HG03442 (cell line): ENCODE results near the gene EXOC1.

ENCODE experiments used
- ATAC-seq: cut with Tn5 transposase; IDR thresholded peaks from one replicate; pipeline ENCODE4 v1.9.1; 2021; ENCODE audit warnings: mild to moderate bottlenecking, moderate library complexity; ENCODE audit not compliant: unreplicated experiment

The EXOC1 gene

DNA sequence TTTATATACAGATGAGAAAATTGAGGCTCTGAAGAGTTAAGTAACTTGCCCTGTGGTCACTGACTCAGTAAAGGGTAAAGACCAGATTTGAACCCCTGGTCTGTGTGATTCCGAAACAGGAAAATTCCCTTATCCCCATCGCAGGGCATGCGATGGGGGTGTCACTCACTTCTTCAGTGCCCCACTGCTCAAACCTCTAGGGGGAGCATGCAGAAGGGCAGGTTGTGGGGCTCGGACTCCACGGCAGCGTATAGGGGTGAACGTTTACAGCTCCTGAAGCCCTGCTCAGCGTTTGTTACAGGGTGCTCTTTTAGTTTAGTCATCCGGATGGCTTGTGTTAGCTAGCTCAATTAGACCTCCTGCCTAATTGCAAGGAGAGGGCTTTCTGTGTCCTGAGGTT is 3.7 kb upstream of the EXOC1 start:
- no peak for ATAC-seq

DNA sequence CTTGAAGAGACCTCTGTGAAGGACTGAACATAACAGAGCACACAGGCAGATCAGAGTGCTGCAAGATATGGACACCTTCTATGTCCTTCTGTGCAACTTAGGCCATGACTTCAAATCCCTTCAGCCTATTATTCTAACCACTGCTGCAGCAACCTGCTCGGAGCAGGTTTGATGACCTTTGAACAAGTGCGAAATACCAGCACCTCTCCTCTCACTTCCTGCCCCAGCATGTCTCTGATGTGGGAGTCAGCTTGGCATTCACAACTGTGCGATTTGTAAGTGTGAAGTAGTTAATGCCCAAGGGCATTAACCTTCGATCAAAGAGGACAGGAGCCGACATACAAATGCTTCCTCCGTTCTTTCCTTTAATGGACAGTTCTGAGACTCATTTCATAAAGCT is 1.6 kb upstream of the EXOC1 start:
- ATAC-seq = no peak

DNA sequence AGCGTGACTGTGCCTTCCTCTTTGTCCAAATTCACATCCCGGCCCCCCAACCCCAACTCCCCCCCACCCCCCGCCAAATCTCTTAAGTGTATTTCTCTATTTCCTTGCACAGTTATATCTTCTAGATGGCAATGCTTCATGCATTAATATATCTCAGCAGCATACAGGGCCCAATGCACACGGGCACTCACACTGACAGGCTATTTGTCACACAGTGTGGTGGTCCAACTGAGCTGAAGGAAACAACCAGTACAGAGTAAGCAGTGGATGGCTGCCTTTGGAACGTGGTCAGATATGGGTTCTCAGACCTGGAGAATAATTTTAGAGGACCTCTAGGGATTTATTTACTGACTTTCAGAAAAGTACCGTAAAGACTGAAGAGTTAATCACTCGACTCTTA is 681 bp downstream of the EXOC1 start:
- no peak for ATAC-seq

DNA sequence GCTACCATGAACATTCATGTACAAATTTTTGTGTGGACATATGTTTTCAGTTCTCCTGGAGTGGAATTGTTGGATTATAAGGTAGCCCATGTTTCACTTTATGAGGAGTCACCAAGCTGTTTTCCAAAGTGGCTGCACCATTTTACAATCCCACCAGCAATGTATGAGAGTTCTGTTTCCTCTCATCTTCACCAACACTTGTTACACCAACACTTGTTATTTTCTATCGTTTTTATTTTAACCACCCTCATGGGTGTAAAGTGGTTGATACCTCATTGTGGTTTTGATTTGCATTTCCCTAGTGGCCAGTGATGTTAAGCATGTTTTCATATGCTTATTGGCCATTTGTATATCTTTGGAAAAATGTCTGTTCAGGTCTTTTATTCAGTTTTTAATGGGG is 4.1 kb downstream of the EXOC1 start:
- ATAC-seq = no peak

DNA sequence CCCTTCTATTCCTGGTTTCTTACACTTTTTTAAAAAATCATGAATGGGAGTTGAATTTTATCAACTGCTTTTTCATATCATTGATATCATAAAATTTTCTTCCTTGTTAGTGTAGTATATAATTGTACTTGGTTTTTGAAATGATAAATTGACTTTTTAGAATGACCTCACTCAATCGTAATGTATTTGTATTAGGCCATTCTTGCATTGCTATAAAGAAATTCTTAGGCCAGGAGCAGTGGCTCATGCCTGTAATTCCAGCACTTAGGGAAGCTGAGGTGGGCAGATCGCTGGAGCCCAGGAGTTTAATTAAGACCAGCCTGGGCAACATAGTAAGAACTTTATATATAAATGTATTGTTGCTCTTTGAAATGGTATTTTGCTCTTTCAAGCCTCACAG is 6.3 kb downstream of the EXOC1 start:
- no peak for ATAC-seq

DNA sequence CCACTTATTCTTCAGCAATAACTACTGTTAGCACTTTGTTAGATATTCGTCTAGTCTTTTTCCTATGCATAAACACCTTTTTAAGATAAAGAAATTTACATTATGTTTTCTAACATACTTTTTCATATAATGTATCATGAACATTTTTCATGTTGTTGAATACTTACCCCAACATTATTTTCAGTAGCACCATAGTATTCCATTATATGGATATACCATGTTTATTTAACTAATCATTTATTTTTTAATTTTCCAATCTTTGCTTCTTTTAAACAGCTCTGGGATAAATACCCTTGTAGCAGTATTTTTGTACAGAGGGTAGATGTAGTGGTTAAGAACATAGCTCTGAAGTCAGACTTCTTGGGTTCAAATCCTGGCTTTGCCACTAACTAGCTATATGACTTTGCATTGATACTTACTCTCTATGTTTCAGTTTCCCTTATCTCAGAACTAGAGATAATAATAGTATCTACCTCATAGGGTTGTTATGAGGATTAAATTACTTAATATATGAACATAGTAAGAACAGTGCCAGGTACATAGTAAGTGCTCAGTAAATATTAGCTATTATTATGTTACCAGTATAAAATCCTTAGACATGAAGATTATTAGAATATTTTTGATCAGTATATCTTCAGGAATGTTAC is 11.3 kb downstream of the EXOC1 start:
- ATAC-seq = peak; percentile 29

DNA sequence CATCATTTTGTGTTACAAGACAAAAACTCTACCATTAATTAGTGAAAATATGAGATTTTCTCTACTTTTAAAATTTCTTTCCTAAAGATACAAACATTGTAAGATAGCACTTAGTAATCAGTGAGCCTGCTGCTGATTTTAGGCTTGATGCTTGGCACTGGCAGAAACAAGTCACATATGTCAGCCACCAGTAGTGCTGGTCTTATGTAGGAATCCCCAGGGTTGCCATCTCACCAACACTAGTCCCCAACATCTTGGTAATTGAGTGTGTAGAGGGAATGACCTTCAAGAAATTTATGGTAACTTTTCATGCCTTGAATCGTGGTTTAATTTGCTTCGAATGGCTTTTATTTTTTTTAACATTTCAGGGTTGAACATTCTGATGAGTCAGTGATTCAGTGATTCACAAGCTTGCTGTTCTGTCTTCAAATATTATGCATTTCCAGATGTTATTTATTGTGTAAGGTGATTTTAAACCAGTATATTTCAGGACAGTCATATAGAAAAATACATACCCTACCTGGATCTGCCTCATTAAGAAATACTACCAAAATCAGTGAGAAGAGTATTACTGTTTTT is 11.9 kb downstream of the EXOC1 start:
- ATAC-seq = no peak

DNA sequence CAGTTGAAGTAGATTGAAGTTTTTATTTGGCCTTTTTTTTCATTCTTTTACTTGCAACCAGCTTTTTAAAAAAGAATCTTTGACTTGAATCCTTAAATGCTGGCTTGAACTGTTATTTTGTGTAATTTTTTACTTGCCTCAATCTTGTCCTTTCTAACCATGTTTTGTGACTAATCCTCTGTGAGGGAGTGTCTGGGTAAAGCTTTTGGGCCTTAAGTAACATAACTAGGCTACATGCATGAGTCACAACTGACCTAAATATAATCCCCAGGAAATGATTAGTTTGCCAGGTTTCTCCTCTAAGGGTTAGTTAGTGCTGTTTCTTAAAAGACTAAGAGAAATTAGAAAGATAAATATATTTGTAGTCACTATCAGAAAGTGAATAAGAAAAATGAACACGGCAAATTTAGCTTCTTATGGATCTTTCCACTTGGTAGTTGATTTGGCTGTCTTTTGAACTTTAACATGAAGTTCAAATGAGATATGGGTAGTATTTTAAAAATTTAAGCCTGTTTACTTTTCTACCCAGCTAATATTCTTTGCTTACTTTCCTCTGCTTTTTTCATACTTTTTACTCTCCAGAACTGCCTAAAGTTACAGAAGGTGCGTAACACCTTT is 13.0 kb downstream of the EXOC1 start:
- ATAC-seq = peak; percentile 91

DNA sequence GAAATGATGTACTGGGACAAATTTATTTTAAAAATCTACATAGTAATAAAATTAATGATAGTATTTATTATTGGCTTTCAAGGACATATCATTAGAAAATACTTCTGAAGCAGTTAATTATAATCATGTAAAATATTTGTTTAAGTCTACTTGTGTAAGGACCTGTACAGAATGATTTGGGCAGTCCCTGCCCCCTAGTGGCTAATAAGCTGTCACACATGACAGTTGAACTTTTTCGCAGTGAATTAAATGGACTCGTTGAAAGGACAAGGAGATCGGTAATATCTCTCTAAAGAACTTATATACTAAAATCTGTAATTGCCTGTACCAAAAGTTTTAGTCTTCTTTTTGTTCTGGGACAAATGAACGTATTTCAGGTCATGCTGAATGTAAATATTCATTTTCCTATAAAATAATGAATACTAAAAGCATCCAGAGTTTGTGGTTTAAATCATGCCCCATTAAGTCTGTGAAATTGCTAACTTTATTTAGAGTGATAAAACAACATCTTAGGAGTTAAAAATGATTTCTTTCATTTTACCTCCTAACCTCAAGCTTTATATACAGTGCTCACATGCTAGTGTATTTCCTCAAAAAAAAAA is 13.6 kb downstream of the EXOC1 start:
- peak; percentile 61 for ATAC-seq

DNA sequence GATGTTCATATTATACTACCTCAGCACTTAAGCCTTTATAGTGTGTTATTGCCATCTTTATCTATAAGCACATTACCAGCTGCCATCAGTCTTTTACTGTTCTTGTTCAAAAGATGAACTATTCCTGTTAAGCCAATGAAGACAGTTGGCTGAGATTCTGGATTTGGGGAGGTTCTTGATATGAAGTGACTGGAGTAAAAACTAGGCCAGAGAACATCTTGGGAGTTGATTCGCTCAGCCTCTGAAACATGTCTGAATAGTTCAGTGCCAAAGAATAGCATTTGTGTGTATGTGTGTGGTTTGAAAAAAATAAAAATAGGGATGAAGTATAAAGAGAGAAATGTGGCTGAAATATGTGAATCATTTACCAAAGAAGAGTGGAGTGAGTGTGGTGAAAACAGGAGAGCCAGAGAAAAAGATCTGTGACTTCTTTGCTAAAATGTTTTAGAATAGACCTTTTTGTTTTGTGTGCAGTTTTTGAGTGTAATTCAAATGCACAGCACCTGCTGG is 15.2 kb downstream of the EXOC1 start:
- no peak for ATAC-seq

DNA sequence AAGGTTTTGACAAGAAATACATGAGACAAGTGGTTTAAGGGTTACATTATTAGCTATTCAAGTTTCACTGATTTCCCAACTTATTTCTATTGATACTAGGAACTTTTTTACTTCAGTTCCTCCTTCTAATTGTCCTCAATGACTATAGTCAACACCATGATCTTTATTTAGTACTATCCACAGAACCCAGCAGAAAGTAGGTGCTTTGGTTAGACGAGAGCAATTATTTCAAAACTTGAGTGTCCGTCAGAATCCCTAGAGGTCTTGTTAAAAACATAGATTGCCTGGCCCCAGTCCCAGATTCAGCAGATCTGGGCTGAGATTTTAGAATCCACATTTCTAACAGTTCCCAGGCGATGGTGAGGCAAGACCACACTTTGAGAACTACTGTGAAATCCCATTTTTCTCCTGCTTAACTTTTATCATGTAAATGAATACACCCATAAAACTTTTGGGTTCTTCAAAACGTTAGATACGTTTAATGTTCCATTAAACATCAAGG is 17.9 kb downstream of the EXOC1 start:
- ATAC-seq = no peak

DNA sequence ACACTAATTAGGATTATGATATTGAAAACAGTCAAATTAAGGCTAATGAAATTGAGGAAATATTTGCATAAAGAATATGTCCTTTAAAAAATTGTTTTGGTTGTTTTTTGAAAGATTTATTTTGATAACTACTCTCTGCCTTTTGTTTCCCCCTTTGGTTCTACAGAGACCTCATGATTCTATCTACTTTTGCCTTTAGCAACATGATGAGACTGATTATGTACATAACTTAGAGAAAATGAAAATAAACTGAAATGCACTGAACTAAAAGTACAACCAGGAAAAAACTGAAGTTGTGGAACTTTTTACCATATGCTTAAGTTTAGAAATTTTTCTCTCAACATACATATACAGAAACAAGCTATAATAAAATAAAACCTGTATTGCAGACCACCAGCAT is 21.4 kb downstream of the EXOC1 start:
- ATAC-seq = no peak

DNA sequence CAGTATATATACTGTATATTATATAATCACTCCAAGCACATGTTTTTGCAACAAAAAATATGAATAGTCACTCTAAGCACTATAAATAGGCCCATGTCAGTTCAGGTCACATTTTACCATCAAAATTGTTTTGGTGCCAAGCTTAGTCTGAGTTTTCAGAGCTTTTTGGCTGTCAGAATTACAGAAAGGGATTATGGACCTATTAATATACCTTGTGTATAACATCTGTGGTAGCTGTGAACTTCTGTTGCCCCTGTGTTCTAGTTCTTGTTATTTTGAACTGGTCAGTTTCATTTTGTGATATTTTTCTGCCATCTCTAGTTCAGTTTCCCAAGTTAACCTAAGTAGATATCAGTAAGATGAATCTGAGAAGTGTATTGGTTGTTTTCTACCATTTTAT is 22.9 kb downstream of the EXOC1 start:
- no peak for ATAC-seq

DNA sequence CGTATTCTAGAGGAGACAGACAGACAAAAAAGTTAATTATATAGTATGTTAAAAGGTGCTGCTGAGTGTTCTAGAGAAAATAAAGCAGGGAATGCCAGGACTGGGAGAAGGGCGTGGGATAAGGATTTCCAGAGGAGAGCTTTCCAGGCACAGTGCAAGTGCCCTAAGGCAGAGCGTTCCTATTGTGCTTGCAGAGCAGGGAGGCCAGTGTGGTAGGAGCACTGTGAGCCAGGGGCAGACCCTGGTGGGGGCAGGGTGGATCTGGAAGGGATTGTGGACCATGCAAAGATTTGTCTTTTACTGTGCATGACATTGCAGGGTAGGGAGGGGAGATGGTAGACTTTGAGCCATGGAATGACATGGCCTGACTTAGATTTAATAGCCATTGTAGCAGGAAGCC is 25.8 kb downstream of the EXOC1 start:
- ATAC-seq = no peak

DNA sequence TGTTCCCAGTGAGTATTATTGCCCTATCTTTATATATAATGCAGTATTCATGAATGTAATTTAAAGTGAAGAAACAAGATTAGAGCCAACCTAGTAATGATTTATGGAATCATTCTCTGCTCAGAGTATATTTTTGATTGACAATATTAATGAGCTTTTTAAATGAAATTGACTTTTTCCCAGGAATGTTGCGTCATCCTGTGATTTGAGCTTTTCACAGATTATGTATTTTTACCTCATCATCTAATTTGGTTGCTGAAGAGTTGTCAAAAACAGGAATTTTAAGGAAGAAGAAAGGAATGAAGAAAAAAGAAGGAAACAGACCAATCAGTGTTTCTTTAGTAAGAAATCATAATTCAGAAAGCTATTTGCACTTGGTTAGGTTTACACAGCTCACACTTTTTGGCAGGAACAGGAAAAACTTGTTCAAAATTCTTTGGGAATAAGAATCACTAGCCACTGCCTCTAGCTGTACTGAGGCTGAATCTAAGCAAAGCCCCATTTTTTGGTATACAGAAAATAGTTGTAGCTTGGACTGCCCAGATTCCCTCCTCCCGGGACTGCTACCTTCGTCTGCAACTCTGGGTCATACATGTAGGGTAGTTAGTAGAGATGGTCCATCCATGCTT is 27.3 kb downstream of the EXOC1 start:
- ATAC-seq = no peak

DNA sequence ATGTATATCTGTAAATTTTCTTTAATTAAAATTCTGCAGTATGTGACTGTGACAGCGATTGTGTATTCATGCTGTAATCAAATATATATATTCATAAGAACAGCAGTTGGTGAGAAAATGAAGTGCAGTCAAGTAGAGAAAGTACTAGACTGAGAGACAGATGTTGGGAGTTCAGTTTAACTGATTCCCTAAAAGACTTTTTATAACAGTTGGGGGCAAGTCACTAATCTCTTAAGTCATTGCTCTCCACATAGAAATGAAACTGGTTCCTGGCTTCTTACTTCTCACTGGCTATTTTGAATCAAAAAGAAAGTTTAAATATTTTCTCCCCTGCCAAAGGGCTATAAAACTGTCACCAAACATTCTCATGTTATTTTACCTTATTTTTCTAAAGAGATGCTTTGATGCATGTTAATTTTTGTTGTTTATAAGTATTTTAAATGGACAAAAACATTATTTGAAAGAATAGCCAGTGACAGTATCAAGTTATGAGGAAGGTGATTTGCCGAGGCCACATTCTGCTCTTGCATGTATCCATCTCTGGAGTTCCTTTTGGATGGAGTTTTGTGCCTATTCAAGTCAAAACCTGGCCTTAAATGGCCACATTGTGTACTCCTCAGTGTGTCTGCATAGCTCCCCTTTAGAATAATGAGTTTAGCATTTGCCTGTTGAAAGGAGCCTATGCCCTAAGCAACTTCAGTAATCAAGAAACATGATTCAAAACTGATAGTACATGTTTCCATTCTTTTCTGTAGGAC is 30.8 kb downstream of the EXOC1 start:
- ATAC-seq = no peak

DNA sequence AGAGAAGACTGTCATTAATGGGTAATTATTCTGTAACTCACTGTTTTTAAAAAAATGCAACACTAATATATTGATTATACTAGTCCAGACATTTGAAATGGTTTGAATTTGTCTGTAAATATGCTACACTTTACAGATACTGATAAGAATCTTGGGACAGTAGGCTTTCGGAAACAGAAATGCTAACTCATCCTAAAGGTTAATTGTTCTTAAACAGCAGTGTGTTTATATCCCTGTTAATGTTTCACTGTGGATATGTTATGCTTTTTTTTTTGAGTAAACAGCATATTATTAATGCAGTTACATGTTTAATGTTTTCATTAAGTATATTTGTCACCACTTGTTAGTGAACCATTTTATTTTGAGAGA is 31.4 kb downstream of the EXOC1 start:
- ATAC-seq = no peak

DNA sequence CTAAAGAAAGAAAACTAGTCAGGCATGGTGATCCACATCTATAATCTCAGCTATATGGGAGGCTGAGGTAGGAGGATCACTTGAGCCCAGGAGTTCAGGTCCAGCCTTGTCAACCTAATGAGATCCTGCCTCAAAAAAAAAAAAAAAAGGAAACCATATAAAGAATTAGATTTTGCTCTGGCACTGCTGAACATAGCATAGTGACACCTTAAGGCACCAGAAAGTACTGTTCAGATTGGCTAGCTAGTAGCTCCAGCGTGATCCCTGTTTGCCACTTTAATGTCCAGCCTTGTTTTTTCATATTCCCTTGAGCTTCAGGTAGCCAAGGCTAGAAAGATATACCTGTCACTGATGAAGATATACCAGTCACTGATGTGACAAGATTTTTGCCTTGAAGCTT is 34.1 kb downstream of the EXOC1 start:
- ATAC-seq = no peak

DNA sequence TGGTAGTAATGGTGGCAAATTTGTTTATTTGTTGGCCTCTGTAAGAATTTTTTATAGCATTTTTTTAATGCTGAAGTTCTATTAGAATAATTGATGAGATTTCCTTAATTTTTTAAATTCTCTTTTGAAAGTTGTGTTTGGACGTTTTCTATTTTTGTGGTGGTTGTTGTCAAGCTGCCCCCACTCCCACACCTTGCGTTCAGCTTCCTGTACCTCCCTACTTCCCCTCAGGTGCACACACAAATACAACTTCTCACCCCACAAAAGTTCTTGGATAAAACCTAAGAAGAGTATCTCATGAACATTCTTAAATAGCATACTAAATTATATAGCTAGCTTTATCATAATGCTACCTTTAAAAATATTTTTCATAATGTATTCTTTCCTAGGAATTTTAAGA is 38.7 kb downstream of the EXOC1 start:
- ATAC-seq = no peak

DNA sequence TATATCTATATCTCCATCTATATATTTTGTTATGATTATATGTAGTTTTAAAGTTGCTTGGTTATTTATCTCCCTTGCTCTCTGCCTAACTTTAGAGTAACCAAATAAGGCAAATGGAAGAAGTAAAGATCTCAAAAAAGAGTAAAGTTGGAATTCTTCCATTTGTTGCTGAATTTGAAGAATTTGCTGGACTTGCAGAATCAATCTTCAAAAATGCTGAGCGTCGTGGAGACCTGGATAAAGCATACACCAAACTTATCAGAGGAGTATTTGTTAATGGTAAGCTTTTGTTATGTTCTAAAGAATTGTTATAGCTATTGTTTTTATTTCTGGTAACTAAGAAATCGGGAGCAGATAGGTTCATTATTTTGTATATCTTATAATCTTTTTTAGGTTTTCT is 43.2 kb downstream of the EXOC1 start:
- ATAC-seq = no peak

DNA sequence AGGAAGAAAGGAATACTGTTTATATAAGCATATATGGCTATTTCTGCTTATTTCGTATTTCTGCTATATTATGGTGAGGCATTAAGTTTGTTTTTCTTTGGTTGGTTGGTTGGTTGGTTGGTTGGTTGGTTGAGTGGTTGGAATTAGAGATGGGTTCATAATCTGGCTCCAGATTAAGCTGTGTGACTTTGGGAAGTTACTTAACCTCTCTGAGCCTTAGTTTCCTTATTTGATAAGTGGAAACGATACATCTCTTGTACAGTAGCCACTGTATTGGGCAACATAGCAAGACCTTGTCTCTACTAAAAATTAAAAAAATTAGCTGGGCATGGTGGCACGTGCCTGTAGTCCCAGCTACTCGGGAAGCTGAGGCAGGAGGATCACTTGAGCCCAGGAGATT is 49.2 kb downstream of the EXOC1 start:
- ATAC-seq = no peak
